GM18508 (cell line): Measurements from ENCODE around the gene CHST5.
"Not testable (repeated sequence)": the region's sequence is repeated elsewhere in the genome, so short reads cannot be mapped to it uniquely, and the experiment has no call there.

Experiments
- ATAC-seq: cut with Tn5 transposase; IDR thresholded peaks from one replicate; pipeline ENCODE4 v1.9.1; 2021; ENCODE audit warnings: moderate number of reproducible peaks; ENCODE audit not compliant: insufficient read depth, unreplicated experiment

CHST5 gene

DNA sequence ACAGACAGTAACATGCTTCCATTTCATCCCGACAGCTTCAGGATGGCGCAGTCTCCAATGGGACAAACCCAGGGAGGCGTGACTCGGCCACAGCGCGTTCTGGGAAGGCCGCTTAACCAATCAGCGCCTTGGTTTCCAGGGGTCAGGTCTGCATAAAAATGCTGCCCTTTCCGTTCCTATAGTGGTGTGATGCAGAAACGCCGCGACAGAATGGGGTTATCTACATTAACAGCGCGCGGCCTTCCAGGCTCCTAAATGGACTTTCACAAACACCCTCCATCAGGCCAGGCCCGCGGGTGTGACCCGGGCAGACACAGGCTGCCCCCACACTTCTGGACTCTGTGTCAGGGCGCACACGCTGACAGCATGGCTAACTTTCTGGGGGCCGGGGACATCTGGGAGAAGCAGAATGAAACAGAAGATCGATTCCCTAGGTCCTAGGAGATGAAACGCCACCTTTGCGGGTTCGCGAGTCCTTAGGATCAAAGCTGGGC is 19.4 kb upstream of the CHST5 start:
- no peak for ATAC-seq

- no peak for ATAC-seq
These were observed 17.0 kb upstream of the CHST5 start for GRCh38 chr16:75552951-75553350.

- no peak for ATAC-seq
These were observed 14.3 kb upstream of the CHST5 start for GRCh38 chr16:75550211-75550662.

GRCh38 chr16:75548456-75548855 is 12.5 kb upstream of the CHST5 start:
- not testable (repeated sequence) for ATAC-seq

DNA sequence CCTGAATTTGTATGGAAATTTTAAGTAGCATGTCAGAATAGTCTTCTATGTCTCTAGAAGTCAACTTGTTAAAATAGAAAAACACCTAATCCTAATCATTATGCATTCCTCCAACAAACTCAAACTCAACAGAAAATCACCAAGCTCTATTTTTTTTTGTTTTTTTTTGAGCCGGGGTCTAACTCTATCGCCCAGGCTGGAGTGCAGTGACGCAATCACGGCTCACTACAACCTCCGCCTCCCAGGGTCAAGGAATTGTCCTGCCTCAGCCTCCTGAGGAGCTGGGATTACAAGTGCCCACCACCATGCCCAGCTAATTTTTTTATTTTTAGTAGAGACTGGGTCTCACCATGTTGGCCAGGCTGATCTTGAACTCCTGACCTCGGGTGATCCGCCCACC is 10.4 kb upstream of the CHST5 start:
- ATAC-seq: no peak

DNA sequence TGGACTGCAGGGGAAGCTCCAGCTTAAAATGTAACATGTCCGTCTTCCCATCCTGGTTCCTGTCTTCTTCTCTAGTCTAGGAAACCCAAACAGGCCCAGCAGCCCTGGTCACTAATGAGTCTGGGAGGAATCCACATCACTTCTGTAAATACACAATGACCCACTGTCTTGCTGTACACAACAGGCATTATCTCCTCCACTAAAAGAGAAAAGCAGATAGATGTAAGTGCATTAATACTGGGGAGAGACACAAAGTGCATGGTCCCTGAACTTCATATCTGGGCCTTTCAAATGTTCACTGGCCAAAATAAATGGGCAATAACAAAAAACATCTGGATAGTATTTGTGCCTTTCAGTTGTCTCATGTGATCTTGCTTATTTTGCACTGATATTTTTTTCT is 10.0 kb upstream of the CHST5 start:
- ATAC-seq: not testable (repeated sequence)

GRCh38 chr16:75542462-75542861 is 6.6 kb upstream of the CHST5 start:
- ATAC-seq: not testable (repeated sequence)

DNA sequence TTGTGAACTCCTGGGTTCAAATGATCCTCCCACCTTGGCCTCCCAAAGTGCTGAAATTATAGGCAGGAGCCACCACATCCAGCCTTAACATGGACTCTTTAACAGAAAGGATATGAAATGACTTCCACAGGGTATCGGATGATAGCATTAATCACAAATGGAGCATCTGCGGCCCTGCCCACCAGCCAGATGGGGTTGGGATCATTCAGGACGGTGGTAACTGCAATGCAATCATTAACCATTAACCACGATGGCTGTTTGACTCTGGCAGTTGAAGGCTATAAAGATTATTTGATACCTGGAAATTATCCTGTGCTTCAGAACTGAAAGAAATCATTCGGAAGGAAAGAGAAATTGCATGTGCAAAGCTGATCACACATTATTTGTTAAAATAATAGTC is 5.3 kb upstream of the CHST5 start:
- ATAC-seq: no peak

- ATAC-seq: not testable (repeated sequence)
These were observed 3.1 kb upstream of the CHST5 start for GRCh38 chr16:75538882-75539565.

GRCh38 chr16:75537776-75538175 is 1.9 kb upstream of the CHST5 start:
- no peak for ATAC-seq

DNA sequence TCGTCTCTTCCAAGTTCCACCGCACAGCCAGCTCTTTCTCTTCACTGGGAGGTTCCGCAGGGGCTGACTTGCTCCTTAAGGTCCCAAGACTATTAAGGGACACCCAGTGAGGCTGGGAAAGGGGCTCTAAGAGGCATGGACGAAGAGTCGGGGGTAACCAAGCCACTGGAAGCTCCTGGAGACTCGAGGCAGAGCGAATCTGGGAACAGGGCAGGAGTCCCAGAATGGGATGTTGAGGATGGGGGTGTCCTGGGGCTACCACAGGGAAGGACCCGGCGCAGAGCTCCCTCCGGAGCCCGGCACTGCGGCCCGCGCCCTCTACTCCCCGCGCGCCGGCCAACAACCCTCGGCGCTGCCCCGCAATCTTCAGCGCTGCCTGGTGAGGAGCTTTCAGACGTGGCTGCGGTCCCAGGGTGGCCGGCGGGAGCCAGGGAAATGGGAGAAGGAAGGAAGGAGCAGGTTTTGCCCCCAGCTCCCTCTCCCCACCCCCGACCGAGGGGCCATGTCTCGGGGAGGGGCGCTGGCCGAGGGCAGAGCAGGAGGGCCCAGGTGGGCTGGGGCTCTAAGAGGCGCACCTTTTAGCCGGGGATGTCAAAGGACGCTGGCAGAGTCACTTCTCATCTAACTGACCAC is 581 bp downstream of the CHST5 start:
- no peak for ATAC-seq

- no peak for ATAC-seq
These were observed 1.2 kb downstream of the CHST5 start for GRCh38 chr16:75534560-75535205.

GRCh38 chr16:75532791-75533190 is 3.1 kb downstream of the CHST5 start:
- no peak for ATAC-seq

DNA sequence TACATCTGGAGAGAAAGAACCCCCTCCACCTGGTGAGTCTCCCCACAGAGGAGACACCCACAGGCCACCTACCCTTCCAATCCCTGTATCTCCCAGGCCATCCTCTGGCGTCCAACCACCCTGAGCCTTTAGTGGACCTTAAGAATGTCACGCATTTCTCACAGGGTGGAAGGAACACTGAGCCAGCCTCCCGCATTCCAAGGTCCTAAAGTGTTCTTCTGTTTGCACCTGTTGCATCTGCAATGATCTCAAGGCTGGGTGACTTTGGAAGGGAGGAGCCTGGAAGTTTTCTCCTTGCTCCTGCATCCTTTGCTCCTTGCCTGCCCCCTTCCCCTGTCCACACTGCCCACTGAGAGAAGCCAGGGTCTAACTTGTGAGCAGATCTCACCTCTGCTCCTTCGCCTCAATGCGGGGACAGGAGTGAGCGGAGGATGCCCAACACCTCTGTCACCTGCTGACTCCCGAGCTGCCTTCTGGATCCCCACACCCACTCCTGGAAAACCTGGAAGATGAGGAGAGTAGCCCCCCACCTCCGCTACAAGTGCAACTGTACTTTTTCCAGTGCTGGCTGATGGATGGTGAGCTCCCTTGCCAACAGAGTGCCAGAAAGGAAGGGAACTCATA is 3.7 kb downstream of the CHST5 start:
- ATAC-seq: no peak

GRCh38 chr16:75529959-75530358 is 5.9 kb downstream of the CHST5 start:
- ATAC-seq: no peak

DNA sequence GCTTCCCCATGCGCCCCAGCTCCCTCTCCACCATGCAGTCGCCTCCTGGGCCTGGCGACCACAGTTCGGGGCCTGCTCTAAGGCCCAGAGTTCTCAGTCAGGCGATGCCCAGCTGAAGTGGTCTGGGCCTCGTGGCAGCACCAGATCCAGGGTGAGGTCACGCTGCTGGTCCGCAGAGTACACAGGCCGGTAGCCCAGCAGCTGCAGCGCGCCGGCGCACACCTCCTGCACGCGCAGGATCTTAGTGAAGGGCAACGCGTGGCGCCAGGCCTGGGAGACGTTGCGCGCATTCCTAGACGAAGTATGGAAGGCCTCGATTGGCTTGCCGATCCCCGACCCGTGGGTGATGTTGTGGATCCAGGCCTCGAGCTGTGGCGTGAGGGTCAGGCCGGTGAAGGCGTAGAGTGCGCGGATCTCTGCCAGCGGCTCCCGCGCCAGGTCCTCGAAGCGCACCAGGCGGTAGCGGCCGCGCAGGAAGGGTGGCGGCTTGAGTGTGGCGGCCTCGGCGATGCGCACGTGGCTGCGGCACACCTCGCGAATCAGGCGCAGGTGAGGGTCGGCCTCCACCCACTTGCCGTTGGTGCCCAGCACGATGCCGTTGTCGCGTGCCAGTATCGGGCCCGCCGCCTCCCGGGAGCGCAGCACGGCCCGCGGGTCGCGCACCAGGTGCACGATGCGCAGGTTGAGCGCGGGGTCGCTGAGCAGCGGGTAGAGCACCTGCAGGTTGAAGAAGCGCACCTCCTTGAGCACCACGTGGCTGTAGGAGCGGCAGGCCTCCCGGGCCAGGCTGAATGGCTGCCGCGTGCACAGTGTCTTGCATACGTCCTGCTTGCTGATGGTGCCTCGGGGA is 6.6 kb downstream of the CHST5 start:
- no peak for ATAC-seq

- no peak for ATAC-seq
These were observed 8.0 kb downstream of the CHST5 start for GRCh38 chr16:75527825-75528299.

DNA sequence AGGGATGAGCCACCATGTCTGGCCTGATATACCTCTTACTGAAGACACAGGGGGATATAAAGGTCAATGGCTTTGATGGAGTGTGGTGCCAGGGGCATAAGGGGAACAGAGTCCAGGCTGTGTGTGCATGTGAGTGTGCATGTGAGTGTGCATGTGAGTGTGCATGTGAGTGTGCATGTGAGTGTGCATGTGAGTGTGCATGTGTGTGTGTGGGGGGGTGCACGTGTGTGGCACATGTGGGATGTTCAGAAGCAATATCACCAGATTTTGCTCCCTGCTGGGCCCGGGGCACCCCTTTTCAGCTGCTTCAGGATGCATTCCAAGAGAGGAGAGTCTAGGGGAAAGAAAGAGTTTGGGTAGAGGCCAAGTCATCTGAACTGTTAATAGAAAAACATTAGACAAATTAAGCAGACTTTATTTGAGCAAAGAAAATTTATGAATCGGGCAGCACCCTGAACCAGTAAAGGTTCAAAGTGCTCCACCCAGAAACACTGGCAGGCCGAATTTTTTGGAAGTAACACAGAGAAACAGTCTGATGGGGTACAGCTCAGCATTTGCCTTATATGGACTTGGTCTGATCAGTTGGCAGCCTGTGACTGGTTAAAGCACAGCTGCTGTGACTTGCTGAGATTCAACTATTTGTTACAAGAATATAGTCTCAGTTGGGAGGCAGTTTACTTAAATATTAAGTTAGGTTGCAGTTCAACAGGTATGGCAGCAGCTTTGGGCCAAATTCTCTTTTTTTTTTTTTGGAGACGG is 9.7 kb downstream of the CHST5 start:
- no peak for ATAC-seq

- no peak for ATAC-seq
These were observed 16.7 kb downstream of the CHST5 start for GRCh38 chr16:75519175-75519574.
